ENCODE measurements around the gene CLP1.
"Not testable (repeated sequence)": the region's sequence is repeated elsewhere in the genome, so short reads cannot be mapped to it uniquely, and the experiment has no call there.

The CLP1 gene

DNA sequence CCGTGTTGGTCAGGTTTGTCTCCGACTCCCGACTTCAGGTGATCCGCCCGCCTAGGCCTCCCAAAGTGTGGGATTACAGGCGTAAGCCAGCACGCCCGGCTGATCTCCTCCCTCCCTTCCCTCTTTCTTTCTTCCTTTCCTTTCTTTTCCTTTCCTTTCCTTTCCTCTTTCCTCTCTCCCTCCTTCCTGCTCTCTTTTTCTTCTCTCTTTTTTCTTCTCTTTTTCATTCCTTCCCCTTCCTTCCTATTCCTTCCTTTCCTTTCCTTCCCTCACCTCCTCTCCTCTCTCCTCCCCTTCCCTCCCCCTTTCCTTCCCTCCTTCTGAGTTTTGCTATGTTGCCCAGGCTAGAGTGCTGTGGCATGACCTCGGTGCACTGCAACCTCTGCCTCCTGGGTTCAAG is 6.4 kb downstream of the CLP1 start:
- no peak for DNase-seq (ENCODE audit: low read depth in 2 of 2)

DNA sequence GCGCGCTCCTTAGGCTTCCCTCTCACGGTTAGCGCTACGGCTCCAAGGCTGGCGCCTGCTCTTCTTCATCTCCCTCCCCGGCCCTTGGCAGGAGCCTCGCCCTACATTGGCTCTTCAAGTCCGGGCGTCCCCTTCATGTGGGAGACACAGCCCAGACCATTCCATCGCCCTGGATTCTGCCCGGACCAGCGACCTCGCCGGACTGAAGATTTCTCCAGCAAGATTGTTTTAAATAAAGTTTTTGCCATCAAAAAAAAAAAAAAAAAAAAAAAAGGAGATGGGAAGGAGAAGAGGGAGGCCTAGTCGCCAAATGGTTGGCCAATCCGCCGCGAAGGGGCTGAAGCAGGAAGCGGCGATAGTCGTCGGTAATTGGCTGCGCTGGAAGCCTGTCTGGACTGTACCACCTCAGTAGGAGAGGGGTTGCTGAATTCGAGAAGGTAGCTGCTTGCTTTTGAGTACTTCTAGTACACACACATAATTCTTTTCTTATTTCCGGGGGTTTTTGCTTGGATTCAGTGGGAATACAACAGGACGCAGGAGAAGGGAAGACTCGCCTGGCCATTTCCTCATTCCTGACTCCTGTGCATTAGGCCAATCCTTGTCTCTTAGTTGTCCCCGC is 9.7 kb downstream of the CLP1 start:
- peak; percentile 82 to 88 for DNase-seq (ENCODE audit: low read depth in 2 of 2)

DNA sequence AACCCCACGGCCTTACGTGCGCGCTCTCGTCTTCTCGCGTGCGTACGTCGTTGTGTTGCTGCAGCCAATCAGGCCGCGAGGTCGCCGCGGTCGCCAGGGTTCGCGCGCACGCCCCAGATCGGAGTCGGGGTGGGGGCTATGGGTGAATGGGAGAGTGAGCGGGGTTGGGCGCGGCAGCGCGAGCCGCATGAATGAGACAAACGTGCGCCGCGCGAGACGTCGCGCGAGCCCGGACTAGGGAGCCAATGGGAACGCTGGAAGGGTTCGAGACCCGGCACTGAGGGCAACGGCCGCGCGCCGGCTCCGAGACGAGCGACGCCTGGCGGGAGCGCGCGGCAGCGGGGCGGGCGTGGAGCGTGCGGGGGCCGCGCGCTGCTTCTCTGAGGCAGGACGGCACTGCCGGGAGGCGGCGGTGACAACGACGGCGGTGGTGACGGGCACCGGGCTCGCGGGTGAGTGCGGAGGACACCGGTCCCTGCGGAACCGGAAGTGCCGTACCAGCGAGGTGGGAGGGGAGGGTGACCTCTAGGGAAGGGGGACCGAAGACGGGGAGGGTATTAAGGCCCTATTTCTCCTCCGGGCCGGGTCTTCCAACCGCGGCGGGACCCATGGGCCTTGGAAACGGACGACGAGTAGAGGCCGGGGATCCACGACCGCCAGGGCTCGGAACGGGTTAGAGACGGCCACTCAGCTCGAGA is 10.3 kb downstream of the CLP1 start, which contains the start of gene ZDHHC5:
TSS of gene ZDHHC5 (plus strand) at position 379 of the 698 bp plus-strand sequence. CDS start 4,977 bp downstream, outside the sequence.
- DNase-seq (ENCODE audit: low read depth in 2 of 2): peak; percentile 98 to 99

DNA sequence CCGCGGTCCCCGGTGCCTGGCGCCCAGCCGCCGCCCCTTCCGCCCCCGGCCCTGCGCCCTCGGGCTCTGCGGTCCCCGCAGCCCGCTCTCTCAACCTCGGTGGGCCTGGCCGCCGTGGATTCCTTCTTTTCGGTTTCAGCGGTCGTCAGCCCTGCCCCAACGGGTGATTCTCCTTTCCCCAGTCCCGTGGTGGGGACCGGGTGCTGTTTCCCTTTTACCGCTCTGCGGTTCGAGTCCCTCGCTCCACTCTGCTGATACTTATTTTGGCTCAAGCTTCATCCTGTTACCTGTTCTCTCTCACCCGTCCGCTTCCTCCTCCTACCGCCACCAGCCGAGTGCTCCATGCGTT is 10.8 kb downstream of the CLP1 start:
- no peak for DNase-seq (ENCODE audit: low read depth in 2 of 2)

DNA sequence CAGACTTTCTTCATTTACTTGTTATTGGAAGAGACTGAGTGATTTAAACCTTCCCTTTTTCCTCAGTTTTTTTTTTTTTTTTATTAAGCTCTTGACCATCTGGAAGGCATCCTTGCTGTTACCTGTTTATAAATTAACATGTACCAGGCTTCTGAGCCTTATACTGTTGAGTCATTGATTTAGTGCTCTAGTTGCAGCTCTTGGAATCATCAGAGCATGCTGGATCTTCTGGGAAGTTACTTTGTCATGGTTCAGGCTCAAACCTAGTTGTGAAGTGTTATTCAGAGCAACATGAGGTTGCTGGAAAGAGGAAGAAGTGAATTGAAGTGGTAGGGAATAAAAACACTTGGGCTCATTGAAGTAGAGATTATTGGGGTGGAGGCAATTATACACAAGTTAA is 16.7 kb downstream of the CLP1 start:
- no peak for DNase-seq (ENCODE audit: low read depth in 2 of 2)

DNA sequence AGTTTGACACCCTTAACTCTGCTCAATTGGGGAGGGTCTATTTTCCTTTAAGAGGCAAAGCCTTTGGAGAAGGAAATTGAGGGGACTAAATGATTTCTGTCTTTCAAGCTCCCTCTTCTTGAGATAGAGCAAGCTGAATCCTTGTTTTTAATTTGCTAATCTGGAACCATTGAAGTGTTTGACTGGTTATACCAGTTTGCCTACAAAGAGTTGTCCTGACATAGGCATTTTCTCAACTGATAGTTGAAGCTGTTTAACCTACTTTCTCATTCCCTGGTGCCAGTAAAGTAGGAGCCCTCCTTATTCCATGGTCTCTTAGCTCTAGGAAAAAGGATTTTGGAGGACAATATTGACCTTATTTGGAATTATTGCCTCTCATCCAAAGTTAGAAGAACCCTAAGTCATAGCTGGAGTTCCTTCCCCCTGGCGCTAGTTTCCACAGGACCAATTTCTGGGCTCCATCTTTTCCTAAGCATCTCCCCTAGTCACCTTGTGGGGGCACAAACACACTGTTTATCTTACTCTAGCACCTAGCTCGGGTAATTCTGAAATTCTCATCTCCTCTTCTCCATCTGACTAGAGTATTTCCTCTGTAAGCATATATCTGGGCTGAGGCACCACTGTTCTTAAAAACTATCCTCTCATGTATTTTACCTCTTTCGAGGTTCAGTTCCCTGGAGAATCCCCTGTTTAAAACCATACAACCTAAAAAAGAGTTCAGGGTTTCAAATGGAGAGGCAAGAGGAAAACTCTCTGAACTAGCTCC is 17.8 kb downstream of the CLP1 start:
- no peak for DNase-seq (ENCODE audit: low read depth in 2 of 2)

DNA sequence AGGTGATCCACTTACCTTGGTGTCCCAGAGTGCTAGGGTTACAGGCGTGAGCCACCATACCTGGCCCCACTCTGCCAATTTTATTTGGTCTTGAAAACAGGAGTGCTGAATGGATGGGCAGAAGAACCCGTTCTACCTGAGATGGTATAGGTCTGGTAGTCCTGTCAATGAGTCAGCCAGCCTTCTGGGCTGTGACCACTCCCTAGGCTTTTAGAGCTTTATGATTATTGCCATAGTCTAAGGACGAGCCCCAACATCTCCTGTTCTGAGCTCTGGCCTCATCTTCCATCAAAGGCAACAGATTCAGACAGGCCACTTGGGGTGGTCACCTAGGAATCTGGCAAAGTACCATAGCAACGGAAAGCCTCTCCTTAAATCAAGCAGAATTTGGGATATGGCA is 21.8 kb downstream of the CLP1 start:
- DNase-seq (ENCODE audit: low read depth in 2 of 2): no peak

DNA sequence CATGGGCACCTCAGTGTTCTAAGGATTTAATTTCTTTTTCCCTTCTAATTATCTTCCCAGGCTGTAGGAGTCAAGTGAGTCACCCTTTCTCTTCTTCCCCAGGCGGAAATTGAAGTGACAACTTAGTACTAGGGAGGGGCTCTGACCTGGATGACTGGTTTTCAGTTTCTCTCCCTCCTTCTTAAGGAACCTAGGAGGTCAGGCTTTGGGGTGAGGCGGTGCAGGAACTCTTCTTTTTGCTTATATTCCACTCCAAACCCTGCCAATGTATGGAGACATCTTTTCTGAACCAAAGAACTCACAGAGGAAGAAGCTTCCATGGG is 23.0 kb downstream of the CLP1 start:
- DNase-seq (ENCODE audit: low read depth in 2 of 2): no peak

DNA sequence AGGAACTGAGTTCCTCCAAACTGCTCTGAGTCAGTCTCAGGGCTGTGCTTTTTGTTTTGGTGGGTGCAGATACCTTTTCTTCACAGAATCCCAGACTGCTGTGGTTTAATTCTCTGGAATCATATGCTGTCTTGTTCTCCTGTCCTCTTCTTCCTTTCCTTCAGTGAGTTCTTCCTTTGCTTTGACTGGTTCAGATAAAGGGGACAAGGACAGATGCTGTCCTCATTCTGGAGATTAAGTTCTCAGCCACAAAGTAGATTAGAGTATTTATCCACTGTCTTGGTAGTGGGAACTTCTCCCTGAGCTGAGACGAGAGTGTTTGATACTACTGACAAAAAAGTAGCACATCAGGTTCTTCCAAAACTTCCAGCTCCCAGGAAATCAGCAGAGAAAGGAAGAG is 23.6 kb downstream of the CLP1 start:
- DNase-seq (ENCODE audit: low read depth in 2 of 2): no peak

DNA sequence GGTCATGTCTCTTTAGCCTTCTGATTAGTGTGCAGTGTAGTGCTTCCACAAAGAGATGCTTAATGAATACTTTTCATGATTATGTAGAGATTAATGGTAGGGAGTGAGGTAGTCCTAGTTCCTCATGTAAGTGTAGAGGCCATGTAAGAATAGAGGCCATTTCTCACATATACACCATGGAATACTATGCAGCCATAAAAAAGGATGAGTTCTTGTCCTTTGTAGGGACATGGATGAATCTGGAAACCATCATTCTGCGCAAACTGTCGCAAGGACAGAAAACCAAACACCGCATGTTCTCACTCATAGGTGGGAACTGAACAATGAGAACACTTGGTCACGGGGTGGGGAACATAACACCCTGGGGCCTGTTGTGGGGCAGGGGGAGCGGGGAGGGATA is 32.9 kb downstream of the CLP1 start:
- DNase-seq (ENCODE audit: low read depth in 2 of 2): not testable (repeated sequence)

DNA sequence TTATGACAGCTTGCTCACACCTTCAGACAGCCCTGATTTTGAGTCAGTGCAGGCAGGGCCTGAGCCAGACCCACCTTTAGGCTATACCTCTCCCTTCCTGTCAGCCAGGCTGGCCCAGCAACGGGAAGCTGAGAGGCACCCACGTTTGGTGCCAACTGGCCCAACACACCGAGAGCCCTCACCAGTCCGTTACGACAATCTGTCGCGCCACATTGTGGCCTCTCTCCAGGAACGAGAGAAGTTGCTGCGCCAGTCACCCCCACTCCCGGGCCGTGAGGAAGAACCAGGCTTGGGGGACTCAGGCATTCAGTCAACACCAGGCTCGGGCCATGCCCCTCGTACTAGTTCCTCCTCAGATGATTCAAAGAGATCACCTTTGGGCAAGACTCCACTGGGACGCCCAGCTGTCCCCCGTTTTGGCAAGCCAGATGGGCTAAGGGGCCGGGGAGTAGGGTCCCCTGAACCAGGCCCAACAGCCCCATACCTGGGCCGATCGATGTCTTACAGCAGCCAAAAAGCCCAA is 41.3 kb downstream of the CLP1 start:
- DNase-seq (ENCODE audit: low read depth in 2 of 2): no peak

DNA sequence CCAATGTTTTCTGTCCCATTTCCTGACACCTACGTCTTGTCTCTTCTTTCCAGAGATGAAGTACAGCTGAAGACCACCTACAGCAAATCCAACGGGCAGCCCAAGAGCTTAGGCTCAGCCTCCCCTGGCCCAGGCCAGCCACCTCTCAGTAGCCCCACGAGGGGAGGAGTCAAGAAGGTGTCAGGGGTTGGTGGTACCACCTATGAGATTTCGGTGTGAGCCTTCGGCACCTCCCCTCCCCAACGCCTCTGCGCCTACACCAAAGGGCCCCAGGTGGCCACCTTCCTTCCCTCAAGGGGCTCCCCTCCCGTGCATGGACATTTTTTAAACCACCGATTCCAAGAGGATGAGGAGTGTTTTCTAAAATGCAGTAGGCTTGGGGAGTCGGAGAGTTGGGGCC is 42.3 kb downstream of the CLP1 start:
- no peak for DNase-seq (ENCODE audit: low read depth in 2 of 2)

DNA sequence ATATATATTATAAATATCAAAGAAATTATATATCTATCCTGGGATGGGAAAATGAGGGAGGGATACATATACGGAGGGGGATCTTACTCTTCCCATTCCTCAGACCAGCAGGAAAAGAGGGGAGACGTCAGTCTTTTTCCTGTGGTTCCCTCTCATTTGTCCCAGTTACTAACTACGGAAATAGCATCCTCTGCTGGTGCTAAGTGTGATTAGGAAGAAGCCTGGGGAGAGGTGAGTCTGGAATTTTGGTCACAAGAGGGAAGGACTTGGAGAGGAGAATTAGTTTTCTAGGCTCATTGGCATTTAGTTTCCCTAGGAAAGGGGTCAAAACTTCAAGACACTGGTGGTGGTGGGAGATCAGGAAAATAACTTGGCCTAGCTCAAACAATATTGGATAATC is 42.9 kb downstream of the CLP1 start:
- DNase-seq (ENCODE audit: low read depth in 2 of 2): no peak

DNA sequence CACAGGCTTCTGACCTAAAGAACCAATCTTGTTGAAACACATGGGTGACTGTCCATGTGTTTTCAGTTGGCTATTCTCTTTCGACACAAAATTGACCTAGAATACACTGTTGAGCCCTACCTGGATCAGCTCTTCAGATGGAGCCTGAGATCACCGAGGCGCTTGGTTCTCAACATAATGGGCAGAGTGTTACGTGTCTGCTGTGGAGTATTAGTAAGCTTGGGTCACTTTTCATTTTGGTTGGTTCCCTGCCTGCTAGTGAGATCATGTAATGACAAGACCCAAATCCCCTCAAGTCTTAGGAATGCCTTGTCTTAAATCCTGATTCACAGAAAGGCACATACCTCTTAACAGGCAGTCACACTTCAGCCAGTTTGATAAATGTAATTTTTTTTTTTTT is 45.8 kb downstream of the CLP1 start:
- DNase-seq (ENCODE audit: low read depth in 2 of 2): no peak

DNA sequence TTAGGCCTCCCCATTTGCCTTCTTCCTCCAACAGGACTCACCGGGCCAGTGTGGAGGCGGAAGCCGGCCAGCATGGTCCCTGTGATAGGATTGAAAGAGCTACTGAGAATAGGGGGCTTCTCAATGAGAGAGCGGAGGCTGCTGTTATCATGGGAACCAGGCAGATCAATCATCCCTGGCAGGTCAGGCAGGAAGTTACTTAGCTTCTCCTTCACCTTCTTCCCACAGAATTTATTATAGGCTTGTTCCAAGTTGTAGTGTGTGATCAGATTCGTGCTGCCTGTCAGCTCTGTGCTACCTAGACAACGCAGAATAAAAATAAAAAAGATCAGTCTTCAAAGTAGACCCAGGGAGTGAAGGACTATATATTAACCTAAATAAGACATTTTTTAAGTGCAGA is 47.4 kb downstream of the CLP1 start:
- no peak for DNase-seq (ENCODE audit: low read depth in 2 of 2)

DNA sequence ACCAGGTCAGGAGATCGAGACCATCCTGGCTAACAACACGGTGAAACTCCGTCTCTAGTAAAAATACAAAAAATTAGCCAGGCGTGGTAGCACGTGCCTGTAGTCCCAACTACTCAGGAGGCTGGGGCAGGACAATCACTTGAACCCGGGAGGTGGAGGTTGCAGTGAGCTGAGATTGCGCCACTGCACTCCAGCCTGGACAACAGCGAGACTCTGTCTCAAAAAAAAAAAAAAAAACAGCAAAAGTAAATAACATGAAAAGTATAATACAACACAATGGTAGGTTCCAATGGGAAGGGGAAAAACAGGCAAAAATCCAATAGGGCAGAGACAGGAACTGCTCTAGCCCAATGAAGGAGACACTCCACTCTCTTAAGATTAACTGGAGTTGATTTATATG is 47.9 kb downstream of the CLP1 start:
- not testable (repeated sequence) for DNase-seq (ENCODE audit: low read depth in 2 of 2)

DNA sequence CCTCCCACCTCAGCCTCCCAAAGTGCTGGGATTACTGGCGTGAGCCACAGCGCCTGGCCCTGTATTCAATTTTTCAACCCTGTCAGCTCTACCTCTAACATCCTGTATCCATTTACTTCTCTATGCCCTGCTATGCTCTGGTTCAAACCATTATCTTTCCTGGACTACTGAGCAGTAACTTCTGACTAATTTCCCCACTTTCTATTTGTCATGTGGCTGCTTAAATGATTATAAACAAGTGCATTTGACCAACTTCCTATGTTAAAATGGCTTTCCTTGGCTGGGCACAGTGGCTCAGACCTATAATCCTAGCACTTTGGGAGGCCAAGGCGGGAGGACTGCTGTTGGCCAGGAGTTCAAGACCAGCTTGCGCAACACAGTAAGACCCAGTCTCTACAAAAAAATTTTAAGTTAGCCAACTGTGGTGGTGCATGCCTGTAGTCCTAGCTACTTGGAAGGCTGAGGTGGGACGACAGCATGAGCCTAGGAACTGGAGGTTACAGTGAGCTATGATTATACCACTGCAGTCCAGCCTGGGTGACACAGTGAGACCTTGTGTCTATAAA is 52.3 kb downstream of the CLP1 start:
- DNase-seq (ENCODE audit: low read depth in 2 of 2): no peak

All from stimulated activated CD4-positive, alpha-beta T cell treated with anti-CD3 and anti-CD28 coated beads, Interleukin-4, amount 100 ng/mL, for 48 hours (primary cell).